Stimulated activated CD8-positive, alpha-beta memory T cell treated with anti-CD3 and anti-CD28 coated beads, Interleukin-7, amount 100 ng/mL, for 1 hour (primary cell): ENCODE measurements around the gene ITPA.
"Not testable (repeated sequence)": the region's sequence is repeated elsewhere in the genome, so short reads cannot be mapped to it uniquely, and the experiment has no call there.

Experiments
- DNase-seq, 2 donors: peaks; one replicate each; pipeline ENCODE4 v3.0.0-alpha.2; 2020; ENCODE audit warnings: low read depth in 2 of 2

The ITPA gene

GRCh38 chr20:3199976-3200755 lies 9.1 kb upstream of the ITPA start:
- no peak for DNase-seq

DNA sequence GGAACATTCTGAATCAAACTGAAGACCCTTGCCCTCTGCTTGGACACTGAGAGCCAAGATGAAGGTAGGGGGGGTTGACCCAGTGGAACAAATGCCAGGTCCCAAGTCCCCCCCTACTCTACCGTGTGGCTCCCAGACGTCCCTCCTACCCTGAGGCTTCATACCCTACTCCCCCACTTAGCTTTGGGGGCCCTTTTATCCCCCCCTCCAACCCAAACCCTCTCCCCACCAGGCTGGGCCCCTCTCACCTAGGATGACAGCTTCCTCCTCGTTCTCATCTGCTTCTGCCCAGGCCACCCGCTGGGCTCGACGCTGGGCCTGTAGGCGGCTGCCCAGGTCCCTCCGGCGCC lies 6.4 kb upstream of the ITPA start:
- no peak for DNase-seq

DNA sequence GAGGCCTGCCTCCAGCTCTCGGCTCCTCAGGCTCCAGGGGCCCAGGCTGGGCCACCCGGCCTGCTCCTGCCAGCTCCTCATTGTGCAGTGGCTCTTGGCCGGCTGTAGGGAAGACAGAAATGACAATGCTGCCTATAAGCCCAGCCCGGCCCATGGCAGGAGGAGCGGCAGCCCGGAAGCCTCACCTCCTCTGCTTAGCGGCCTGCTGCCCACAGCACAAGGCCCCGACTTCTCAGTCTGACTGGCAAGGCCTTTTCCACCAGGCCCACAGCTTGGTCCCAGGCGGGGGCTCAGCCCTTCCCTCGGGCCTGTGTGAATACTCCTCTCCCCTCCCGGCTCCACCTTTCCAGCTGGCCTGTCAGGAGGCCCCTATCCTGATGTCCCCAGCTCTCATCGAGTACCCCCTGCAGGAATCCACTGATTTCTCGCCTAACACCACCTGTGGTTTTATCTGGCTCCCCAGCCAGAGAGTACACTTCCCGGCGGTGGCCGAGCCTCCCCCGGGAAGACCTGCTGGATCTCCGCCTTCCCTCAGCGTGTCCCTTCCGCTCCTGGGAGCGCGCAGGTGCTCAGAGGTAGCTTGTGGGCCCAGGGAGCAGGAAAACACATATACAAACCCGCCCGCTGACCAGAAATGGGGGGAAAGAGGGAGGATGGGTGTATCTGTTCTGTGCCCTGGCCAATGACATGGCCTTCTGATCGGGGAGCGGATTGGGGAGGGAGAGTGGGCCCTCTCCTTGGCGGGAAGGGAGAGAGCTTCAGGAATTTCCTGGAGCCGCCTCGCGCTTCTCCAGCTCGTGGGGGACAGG lies 5.8 kb upstream of the ITPA start:
- no peak for DNase-seq

DNA sequence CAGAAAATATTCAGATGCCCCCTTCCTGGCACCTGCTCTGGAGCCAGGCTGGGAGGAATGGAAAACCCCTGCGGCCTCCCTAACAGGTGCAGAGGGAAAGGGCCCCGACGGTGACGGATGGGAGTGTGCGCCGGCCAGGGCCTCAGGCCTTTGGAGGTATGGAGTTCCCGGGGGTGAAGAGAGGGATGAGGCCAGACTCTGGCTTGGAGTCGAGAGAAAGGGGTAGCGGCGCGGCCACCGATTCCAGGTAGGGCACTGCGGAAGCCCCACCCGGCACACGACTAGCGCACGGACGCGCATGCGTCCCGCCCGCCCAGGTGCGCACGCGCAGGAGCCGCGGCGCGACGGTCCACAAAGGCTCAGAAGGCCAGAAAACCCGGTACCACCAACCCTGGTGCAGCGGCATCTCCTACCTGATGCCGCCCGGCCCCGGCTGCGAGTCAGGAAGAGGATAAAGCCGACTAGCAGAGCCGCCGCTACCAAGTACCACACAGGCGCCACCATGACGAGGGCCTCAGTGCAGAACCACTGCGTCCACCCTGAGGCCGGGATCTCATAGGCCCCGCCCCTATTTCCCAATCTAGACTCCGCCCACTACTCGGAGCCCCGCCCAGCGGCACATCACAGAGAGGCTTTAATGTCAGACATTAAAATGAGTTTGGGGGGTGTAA lies 5.0 kb upstream of the ITPA start, which contains the start of gene DDRGK1:
TSS of gene DDRGK1 (minus strand) at position 559 of the 671 bp plus-strand sequence. CDS start at position 504, 55 bp downstream.
- DNase-seq = peak; percentile 75 to 90

DNA sequence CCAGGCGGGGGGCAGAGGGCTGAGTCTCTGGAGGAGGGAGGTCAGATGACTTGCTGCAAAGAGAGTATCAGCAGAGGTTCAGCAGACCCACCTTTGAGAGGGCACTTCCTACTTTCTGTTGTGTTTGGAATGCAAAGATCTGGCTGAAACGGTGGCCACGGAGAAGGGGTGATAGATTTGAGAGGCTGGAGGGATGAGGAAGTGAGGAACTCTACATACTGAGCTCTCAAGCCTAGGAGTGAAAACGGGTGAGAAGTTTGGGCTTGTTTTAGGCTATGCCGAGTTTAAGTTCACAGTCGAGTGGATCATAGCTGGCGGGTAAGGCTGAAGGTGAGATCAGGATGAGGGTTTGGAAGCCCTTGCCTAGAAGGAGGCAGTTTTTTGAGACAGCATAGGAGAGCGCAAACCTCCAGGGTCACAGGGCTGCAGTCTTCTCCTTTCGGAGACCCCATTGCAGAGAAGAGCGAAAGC lies 477 bp upstream of the ITPA start:
- no peak for DNase-seq

DNA sequence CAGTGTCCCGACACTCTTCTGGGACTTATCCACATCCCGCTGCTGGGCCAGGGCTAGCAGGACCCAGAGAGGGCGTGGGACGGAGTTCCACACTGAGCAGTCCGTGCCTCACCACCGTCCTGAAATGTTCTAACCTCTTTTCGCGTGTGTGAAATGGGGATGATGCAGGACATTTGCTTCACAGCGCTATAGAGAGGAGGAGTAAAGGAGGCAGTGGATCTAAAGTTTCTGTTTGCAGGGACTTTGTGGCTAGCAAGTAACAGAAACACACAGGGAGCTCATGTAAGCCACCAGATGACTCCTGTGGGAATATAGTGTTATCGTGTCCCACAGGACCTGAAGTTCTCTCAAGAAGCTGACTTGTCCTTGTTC lies 634 bp downstream of the ITPA start:
- no peak for DNase-seq

GRCh38 chr20:3210346-3210745 lies 1.0 kb downstream of the ITPA start:
- DNase-seq = no peak

GRCh38 chr20:3213226-3213625 lies 3.9 kb downstream of the ITPA start:
- DNase-seq = no peak

- DNase-seq = not testable (repeated sequence)
These were observed 6.1 kb downstream of the ITPA start for GRCh38 chr20:3215359-3215917.

DNA sequence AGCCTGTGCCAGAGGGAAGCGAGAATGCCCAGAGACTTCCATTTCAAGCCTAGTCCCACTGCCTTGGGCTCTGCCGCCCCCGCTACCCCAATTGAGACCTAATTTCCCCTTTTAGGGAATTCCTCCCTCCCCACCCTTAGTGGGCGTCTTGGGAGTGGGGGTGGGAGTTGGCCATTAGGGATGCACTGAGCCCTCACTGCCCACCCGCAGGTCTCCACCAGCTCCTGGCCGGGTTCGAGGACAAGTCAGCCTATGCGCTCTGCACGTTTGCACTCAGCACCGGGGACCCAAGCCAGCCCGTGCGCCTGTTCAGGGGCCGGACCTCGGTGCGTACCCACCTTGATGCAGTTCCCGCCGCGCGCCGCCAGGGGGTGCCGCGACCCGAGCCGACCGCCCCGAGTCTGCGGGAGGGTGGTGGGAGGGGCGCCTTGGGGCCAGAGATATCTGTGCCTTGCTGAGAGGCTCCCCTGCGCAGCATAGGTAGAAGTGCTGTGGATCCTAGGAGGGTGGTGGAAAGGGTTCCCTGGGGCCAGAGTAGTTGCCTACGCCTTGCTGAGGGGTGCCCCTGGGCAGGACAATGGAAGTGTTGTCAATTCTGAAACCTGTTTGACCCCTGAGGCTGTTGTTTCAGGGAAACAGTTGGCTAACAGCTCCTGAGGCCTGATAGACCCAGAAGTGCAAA lies 9.2 kb downstream of the ITPA start:
- DNase-seq = peak; percentile 56 to 57

GRCh38 chr20:3221398-3222226 lies 12.3 kb downstream of the ITPA start:
- DNase-seq = no peak

DNA sequence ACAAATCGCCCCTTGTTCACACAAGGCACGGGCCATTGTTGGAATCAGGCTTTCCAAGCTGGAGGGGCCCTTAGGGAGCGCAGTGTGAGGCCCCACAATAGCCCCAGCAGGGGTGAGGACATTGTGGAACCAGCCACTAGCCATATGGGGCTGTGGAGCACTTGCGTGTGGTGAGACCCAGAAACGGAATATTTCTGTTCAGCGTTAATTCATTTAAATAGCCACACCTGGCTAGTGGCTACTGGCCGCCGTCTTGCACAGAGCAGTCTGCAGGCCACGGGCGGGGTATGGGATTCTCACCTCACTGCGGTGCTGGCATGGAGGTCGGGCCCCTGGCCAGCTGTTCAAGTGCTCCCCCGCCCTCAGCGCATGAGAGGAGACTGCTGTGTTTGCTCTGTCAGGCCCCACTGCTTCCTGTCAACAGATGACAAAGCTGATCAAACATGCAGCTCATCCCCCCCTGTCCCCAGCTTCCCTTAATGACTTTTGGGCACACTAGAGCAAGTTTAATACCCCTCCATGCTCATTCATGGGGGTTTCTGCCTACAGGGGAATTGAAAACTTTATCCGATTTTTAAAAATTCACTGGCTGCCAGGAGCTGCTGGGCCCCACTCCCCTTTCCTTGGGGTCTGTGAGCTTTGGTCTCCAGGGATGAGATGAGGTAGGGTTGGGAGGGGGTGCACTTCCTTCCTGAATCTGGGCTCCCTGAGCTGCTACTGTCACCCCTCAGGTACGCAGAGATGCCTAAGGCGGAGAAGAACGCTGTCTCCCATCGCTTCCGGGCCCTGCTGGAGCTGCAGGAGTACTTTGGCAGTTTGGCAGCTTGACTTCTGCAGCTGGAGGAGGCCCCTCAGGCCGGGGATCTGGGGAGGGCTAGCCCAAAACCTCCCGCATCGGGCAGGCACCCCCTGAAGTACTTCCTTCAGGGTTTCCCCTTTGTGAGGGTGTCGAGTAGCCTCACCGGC lies 13.6 kb downstream of the ITPA start:
- no peak for DNase-seq

DNA sequence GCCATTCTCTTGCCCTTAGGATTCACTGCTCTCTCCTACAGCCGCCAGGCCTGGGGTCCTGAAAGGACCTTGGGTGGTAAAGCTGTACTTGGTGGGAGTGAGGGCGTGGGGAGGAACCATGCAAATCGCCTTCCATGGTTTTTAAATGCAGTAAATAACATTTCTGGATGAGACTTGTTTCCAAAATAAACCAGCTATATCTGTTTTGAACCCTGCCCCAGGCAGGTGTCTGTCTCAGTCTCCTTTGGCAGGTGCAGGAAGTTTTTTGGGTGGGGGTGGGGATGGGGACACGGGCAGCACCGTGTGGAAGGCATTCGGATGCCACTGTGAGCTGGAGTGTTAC lies 14.3 kb downstream of the ITPA start:
- no peak for DNase-seq

GRCh38 chr20:3223994-3224680 lies 14.8 kb downstream of the ITPA start:
- DNase-seq = no peak

- no peak for DNase-seq
These were observed 15.6 kb downstream of the ITPA start for GRCh38 chr20:3224681-3225421.

- DNase-seq = no peak
These were observed 16.8 kb downstream of the ITPA start for GRCh38 chr20:3226093-3226492.

DNA sequence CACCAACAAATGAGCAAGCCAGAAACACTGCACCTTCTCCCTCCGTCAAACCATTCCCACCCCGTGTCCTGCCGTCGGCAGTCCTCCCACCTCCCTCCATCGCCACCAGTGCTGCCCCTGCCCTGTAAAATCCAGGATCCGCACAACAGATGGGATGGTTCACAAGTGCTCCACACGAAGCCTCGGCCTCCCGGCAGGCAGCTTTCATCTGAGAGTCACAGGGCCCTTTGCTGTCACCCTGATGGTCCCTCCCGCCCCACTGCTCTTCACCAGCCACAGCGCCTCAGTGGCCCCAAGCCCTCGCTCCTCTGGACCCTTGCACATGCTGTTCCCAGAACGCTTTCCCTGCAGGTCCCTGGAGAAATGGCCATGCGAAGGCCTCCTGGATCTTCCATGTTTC lies 17.6 kb downstream of the ITPA start:
- DNase-seq = no peak

- DNase-seq = no peak
These were observed 18.2 kb downstream of the ITPA start for GRCh38 chr20:3227506-3227905.
